CD4-positive, alpha-beta memory T cell (primary cell): ENCODE measurements around the gene ATP10A. TPM values are rescaled to one million over a fixed set of nuclear protein-coding genes. Genes with fewer than 3 reads are reported as not detected.

ENCODE experiments used
- CTCF ChIA-PET: fragments of 350-600 bp; sonication (Branson Sonifier 250); formaldehyde crosslinking; loops from one replicate; lab custom pipeline; 2021; ENCODE audit warnings: inconsistent platforms; ENCODE audit not compliant: partially characterized antibody; lab: Charles Lee
- POLR2A ChIA-PET: fragments of 350-600 bp; sonication (Branson Sonifier 250); formaldehyde crosslinking; loops from one replicate; lab custom pipeline; 2021; ENCODE audit not compliant: partially characterized antibody; lab: Charles Lee
- DNase-seq, 5 donors: peaks; one replicate each; pipeline versions ENCODE4 v3.0.0 to v3.0.0-alpha.2; 2020 to 2022; ENCODE audit warnings: mixed read lengths in 1 of 5
- H3K27ac ChIP-seq: one replicate; pipeline ENCODE4 v1.7.0; 2013; ENCODE audit warnings: low read depth, low read length
- H3K27me3 ChIP-seq: 2 replicates; pipeline ENCODE4 v1.7.0; 2013; ENCODE audit warnings: mild to moderate bottlenecking, low read length, moderate library complexity; ENCODE audit not compliant: insufficient read depth
- H3K36me3 ChIP-seq: 2 replicates; pipeline ENCODE4 v1.7.0; 2013; ENCODE audit warnings: mild to moderate bottlenecking, low read length, moderate library complexity; ENCODE audit not compliant: insufficient read depth
- H3K4me1 ChIP-seq: 2 replicates; pipeline ENCODE4 v1.7.0; 2013; ENCODE audit warnings: mild to moderate bottlenecking, low read length, moderate library complexity; ENCODE audit not compliant: insufficient read depth
- H3K4me3 ChIP-seq, 2 donors: one replicate each; pipeline ENCODE4 v1.7.0; 2013; ENCODE audit warnings: low read length in 2 of 2, mild to moderate bottlenecking in 1 of 2
- H3K9me3 ChIP-seq, 2 donors: one replicate each; pipeline ENCODE4 v1.7.0; 2013; ENCODE audit warnings: low read length in 2 of 2, control low read depth in 1 of 2; ENCODE audit not compliant: control insufficient read depth in 1 of 2
- H3K27ac Mint-ChIP-seq, 7 donors: one replicate each; pipeline ENCODE4 v1.8.0; 2020 to 2021; ENCODE audit warnings: mixed read lengths in 7 of 7, mild to moderate bottlenecking in 6 of 7, inconsistent platforms in 3 of 7, moderate library complexity in 3 of 7
- H3K27me3 Mint-ChIP-seq, 2 donors: one replicate each; pipeline ENCODE4 v1.8.0; 2020 to 2021; ENCODE audit warnings: mixed read lengths in 2 of 2
- H3K36me3 Mint-ChIP-seq, 2 donors: one replicate each; pipeline ENCODE4 v1.8.0; 2020 to 2021; ENCODE audit warnings: mixed read lengths in 2 of 2, inconsistent platforms in 1 of 2, mild to moderate bottlenecking in 1 of 2
- H3K4me1 Mint-ChIP-seq, 4 donors: one replicate each; pipeline ENCODE4 v1.8.0; 2020 to 2021; ENCODE audit warnings: mixed read lengths in 4 of 4, mild to moderate bottlenecking in 1 of 4
- H3K4me3 Mint-ChIP-seq, 8 donors: one replicate each; pipeline ENCODE4 v1.8.0; 2020 to 2021; ENCODE audit warnings: mixed read lengths in 8 of 8, mild to moderate bottlenecking in 7 of 8, moderate library complexity in 6 of 8, inconsistent platforms in 3 of 8
- H3K9me3 Mint-ChIP-seq, 8 donors: one replicate each; pipeline ENCODE4 v1.8.0; 2020 to 2021; ENCODE audit warnings: mixed read lengths in 8 of 8, mild to moderate bottlenecking in 5 of 8, inconsistent platforms in 3 of 8, moderate library complexity in 1 of 8
- intact Hi-C: fragments of 100-400 bp; cut with micrococcal nuclease; formaldehyde crosslinking; loops from one replicate; pipeline ENCODE4 v1.15.1; 2023
- polyA plus RNA-seq, 2 donors: library from polyadenylated mRNA; unstranded; fragments of 300-500 nt; fragmentation: Illumina TruSeq; gene quantifications; one replicate each; pipeline ENCODE4 v1.2.3, GENCODE V29; 2021
- total RNA-seq, 2 experiments: library from RNA; stranded (reverse); gene quantifications; one replicate each; pipeline ENCODE4 v1.2.3, GENCODE V29; 2021

ATP10A gene
- total and polyA plus RNA-seq, 4 experiments from 2014 or later: 2.7 to 51.1 (median 29.7) TPM

DNA sequence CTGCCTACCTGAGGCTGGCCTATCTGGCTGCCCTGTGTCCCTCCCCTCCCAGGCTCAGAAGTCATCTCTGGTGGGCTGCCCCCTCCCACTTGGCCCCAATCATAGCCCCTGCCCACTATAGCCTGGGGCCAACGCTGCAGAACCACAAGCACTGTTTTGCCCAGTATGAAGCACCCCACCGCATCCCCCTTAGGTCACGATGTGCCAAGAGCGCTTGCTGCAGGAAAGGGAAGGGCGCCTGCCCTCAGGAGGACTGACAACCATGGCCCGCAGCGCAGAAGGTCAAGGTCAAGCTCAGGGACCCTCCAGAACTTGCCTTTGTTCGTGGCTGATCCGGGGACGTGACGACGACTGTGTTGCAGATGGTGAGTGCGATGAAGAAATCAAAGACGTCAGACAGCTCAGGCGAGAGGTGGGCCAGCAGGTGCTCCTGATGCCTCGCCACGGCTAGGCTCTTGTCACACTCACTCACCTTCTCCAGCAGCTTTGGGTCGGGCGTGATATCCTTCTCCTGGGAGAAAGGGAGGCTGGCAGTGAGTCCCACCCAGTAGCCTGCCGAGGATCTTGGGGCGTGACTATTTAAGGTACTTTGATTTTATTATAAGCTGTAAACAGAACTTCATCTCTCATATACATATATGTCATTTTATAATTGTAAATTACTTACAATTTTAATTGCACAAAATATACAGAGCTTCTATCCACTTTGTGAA is 146.6 kb downstream of the ATP10A start:
- ChIA-PET POLR2A (no interaction called here), CTCF (no interaction called here)
- Histone ChIP-seq H3K4me1 (no peaks in the 10 kb centered on the region), H3K4me3 (no peak overlapping the region), H3K27ac (no peak overlapping the region), H3K27me3 (no peaks in the 10 kb centered on the region), H3K36me3 (no peaks in the 10 kb centered on the region), H3K9me3 (no peaks in the 10 kb centered on the region)
- peaks cover 5 to 49% of the 10 kb centered on the region in 2 donors for H3K36me3 Mint-ChIP-seq
- no peak for DNase-seq
- no peaks in the 10 kb centered on the region for H3K9me3 Mint-ChIP-seq
- no peak overlapping the region for H3K27ac Mint-ChIP-seq
- no peaks in the 10 kb centered on the region for H3K4me1 Mint-ChIP-seq
- H3K27me3 Mint-ChIP-seq: no peaks in the 10 kb centered on the region
- intact Hi-C loops: no loop called here
- H3K4me3 Mint-ChIP-seq: no peak overlapping the region

DNA sequence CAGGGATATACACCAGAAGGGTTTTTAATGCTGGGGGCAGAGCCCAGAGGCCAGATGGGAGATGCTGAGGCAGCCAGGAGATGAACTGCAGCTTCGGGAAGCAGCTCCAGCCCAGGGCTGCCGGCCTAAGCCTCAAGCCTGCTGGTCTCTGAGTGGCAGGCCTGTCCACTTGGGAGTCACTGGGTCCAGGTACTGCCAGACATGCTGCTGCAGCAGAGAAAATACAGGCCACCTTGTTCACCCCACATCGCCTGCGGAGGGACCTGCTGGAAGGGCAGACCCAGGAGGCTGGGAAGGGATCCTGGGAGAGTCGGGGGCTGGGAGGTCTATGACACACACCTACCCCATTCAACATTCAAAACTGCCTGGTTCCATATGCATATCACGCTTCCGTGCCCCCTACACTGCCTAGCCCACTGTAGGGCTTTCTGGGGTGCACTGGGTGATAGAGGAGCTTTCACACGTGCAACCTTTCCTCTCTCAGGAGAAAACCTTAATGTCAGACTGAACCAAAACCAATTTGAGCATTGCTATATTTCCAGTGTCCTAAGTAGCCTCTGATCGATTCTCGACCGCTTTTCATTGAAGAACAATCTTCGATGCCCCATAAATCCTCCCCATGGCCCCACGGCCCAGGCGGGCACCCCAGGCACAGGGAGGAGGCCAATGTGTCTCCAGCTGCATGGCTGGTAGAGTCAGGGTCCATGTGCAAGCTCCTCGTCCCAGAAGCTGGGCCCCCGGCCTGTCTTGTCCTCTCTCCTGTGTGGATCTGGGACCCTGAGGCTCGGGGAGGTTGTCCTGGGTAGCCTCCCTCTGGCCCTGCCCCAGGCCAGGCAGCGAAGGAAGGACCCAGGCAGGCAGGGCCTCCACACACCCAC is 147.4 kb downstream of the ATP10A start:
- peaks cover 0 to 47% of the 10 kb centered on the region in 2 donors for H3K36me3 Mint-ChIP-seq
- Histone ChIP-seq H3K36me3 (no peaks in the 10 kb centered on the region), H3K4me1 (no peaks in the 10 kb centered on the region), H3K27ac (no peak overlapping the region), H3K9me3 (no peaks in the 10 kb centered on the region), H3K4me3 (no peak overlapping the region), H3K27me3 (no peaks in the 10 kb centered on the region)
- no peaks in the 10 kb centered on the region for H3K4me1 Mint-ChIP-seq
- POLR2A ChIA-PET: no interaction called here
- no peaks in the 10 kb centered on the region for H3K27me3 Mint-ChIP-seq
- no peak for DNase-seq
- intact Hi-C loops: no loop called here
- H3K27ac Mint-ChIP-seq: peak overlapping the region in 1 of 7 donors; percentile 70
- CTCF ChIA-PET: interaction anchor here (0.8 kb wide), 1 partner anchor 218 kb away, joined by 3 read pairs; no protein-coding TSS in a partner anchor
- no peaks in the 10 kb centered on the region for H3K9me3 Mint-ChIP-seq
- no peak overlapping the region for H3K4me3 Mint-ChIP-seq

DNA sequence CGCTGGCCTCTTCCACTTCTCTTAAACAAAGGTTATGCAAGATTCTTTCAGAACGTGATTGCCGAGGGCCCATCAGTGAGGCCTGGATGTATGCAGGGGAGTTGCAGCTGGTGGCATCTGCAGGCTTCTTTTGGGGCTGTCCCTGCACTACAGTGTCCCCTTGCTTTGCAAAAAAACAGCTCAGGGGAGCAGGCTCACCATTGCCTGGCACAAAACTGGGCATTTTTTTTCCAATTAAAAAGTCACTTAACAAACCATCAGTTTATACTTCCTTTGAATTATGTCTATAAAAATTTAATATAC is 148.6 kb downstream of the ATP10A start:
- Histone ChIP-seq H3K27ac (no peak overlapping the region), H3K9me3 (no peaks in the 10 kb centered on the region), H3K27me3 (no peaks in the 10 kb centered on the region), H3K4me3 (no peak overlapping the region), H3K36me3 (no peaks in the 10 kb centered on the region), H3K4me1 (no peaks in the 10 kb centered on the region)
- DNase-seq: no peak
- H3K4me3 Mint-ChIP-seq: no peak overlapping the region
- intact Hi-C loops: loop anchor here (5.0 kb wide), 1 partner anchor 148 kb away; the partner anchor contains the start of gene ATP10A
- H3K36me3 Mint-ChIP-seq: peaks cover 0 to 36% of the 10 kb centered on the region in 2 donors
- H3K27me3 Mint-ChIP-seq: no peaks in the 10 kb centered on the region
- no peaks in the 10 kb centered on the region for H3K9me3 Mint-ChIP-seq
- H3K4me1 Mint-ChIP-seq: peaks cover 0 to 1% (median 0%) of the 10 kb centered on the region in 4 donors
- CTCF ChIA-PET: no interaction called here
- peak overlapping the region in 1 of 7 donors; percentile 4 for H3K27ac Mint-ChIP-seq
- POLR2A ChIA-PET: no interaction called here

DNA sequence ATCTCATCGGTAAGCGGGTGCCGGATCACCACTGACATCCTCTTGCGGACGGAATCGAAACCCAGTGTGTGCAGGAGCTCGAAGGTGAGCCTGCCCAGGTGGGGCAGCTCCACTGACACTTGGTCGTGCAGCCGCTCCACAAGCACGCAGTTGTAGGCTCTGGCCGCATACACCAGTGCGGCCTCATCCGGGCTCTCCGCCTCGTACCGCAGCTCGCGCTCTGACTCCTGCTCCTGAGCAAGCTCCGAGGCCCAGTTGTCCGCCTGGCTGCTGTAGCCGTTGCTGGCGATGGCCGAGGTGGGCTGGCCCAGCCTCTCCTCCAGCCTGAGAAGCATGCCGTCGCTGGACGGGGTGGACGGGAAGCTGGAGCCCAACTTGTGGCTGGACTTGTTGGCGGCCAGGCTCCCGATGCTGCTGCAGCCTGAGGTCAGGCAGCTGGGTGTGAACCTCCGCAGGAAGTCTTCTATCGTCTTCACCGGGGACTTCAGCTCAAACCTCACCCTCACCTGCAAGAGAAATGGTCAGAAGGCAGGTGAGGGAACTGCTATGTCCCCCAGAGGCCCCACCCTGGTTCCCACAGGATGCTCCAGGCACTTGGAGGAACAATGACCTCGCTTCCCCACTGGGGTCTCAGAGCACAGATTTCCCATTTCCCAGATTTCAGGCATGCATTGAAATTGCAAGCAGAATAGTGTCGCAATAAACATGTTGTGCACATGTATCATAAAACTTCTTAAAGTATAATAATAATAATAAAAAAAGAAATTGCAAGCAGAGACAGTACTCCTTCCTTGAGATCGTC is 149.2 kb downstream of the ATP10A start:
- no peaks in the 10 kb centered on the region for H3K27me3 Mint-ChIP-seq
- intact Hi-C loops: loop anchor here (5.0 kb wide), 1 partner anchor 148 kb away; the partner anchor contains the start of gene ATP10A
- Histone ChIP-seq H3K27me3 (no peaks in the 10 kb centered on the region), H3K36me3 (no peaks in the 10 kb centered on the region), H3K9me3 (no peaks in the 10 kb centered on the region), H3K27ac (no peak overlapping the region), H3K4me3 (no peak overlapping the region), H3K4me1 (no peaks in the 10 kb centered on the region)
- peaks cover 0 to 33% of the 10 kb centered on the region in 2 donors for H3K36me3 Mint-ChIP-seq
- ChIA-PET POLR2A (no interaction called here), CTCF (interaction anchor here (1.4 kb wide), 1 partner anchor 11 kb away, joined by 4 read pairs; no protein-coding TSS in a partner anchor)
- H3K9me3 Mint-ChIP-seq: no peaks in the 10 kb centered on the region
- no peak for DNase-seq
- H3K4me3 Mint-ChIP-seq: no peak overlapping the region
- H3K27ac Mint-ChIP-seq: no peak overlapping the region
- peaks cover 0 to 1% (median 0%) of the 10 kb centered on the region in 4 donors for H3K4me1 Mint-ChIP-seq

DNA sequence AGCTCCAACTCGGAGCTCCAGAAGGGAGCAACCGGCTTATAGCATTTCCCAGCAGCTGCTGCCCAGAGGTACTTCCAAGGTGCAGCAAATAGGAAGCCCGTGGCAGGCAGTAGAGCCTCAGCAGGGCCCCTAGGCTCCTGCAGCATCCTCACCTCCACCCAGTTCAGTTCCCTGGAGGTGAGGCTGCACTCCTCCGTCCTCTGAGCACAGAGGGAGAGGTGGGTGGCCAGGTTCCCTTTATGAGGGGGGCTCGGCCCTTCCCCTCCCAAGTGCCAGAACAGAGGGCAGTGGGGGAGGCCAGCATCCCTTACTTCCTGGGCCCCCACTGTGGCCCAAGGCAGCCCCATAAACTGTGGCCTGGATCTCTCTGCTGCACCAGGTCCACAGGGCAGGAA is 150.2 kb downstream of the ATP10A start:
- Mint-ChIP-seq H3K4me3 (no peak overlapping the region), H3K9me3 (no peaks in the 10 kb centered on the region), H3K36me3 (peaks cover 0 to 26% of the 10 kb centered on the region in 2 donors), H3K27ac (no peak overlapping the region), H3K4me1 (peaks cover 0 to 1% (median 0%) of the 10 kb centered on the region in 4 donors), H3K27me3 (no peaks in the 10 kb centered on the region)
- ChIA-PET CTCF (interaction anchor here (1.4 to 1.9 kb wide), 2 partner anchors 10 to 220 kb away, joined by 4 to 7 read pairs; no protein-coding TSS in a partner anchor), POLR2A (no interaction called here)
- intact Hi-C loops: loop anchor here (5.0 kb wide), 1 partner anchor 149 kb away; the partner anchor contains the start of gene ATP10A
- Histone ChIP-seq H3K27ac (no peak overlapping the region), H3K4me1 (no peaks in the 10 kb centered on the region), H3K9me3 (no peaks in the 10 kb centered on the region), H3K27me3 (no peaks in the 10 kb centered on the region), H3K36me3 (no peaks in the 10 kb centered on the region), H3K4me3 (no peak overlapping the region)
- DNase-seq: no peak

DNA sequence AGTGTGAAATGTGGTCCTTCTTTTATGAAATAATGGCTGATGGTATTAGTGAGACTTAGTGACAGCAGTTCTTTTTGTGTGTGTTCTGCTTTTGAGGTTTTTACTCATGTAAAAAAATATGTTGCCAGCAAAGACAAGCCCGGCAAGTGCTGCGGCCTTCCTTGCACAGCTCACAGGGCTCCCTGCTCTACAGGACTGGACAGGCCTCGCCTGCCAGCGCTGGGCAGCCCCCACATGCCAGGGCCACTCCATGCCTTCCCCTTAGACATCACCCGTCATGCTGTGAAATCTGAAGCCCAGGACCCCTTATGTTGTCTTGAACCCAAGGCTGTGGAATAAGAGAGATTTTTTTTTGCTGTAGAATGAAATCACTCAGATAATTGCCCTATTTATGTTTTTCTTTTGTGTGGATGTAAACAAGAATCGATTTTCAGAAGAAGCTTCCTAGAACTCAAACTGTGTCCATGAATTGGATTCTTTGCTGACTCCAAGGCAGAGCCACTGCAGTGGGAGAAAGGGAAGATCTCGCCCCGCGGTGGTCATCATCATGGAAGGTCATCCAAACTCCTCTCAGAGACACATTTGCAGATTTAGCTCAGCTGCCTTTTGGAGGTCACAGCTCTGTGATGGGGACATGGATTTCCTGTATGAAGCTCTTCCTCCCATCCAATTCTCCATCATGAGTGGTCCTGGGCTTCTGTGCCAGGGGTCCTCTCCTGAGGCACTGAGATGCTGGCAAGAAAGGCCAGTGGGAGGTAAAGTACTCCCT is 150.8 kb downstream of the ATP10A start:
- DNase-seq: no peak
- no peaks in the 10 kb centered on the region for H3K27me3 Mint-ChIP-seq
- H3K27ac Mint-ChIP-seq: no peak overlapping the region
- no peak overlapping the region for H3K27ac ChIP-seq
- ChIA-PET CTCF (interaction anchor here (1.4 to 2.9 kb wide), 3 partner anchors 8 to 221 kb away, joined by 4 to 19 read pairs (median 7); no protein-coding TSS in a partner anchor), POLR2A (no interaction called here)
- no peaks in the 10 kb centered on the region for H3K36me3 ChIP-seq
- no peak overlapping the region for H3K4me3 ChIP-seq
- intact Hi-C loops: loop anchor here (5.0 kb wide), 1 partner anchor 150 kb away; the partner anchor contains the start of gene ATP10A
- H3K36me3 Mint-ChIP-seq: peaks cover 0 to 20% of the 10 kb centered on the region in 2 donors
- no peaks in the 10 kb centered on the region for H3K9me3 ChIP-seq
- H3K4me1 Mint-ChIP-seq: peaks cover 0 to 1% (median 0%) of the 10 kb centered on the region in 4 donors
- H3K4me3 Mint-ChIP-seq: no peak overlapping the region
- H3K4me1 ChIP-seq: no peaks in the 10 kb centered on the region
- no peaks in the 10 kb centered on the region for H3K27me3 ChIP-seq
- no peaks in the 10 kb centered on the region for H3K9me3 Mint-ChIP-seq
